ENCODE data around the gene ARHGAP15. TPM values are rescaled to one million over a fixed set of nuclear protein-coding genes. Genes with fewer than 3 reads are reported as not detected.

The ARHGAP15 gene
- polyA plus RNA-seq, 1 donor = 16.4 TPM

GRCh38 chr2:143296089-143296488 lies 166.9 kb downstream of the ARHGAP15 start:
- Histone ChIP-seq H3K36me3 (ENCODE audit: control insufficient read depth, insufficient read depth, low read length) (no peaks in the 10 kb centered on the region), H3K27me3 (ENCODE audit: control insufficient read depth, insufficient read depth, low read length) (no peaks in the 10 kb centered on the region), H3K4me3 (ENCODE audit: low read length) (no peak overlapping the region), H3K4me1 (ENCODE audit: control insufficient read depth, insufficient read depth, low read length) (no peaks in the 10 kb centered on the region), H3K27ac (ENCODE audit: low read length) (no peak overlapping the region), H3K9me3 (ENCODE audit: control insufficient read depth, low read depth, low read length) (no peaks in the 10 kb centered on the region)
- DNase-seq = no peak
- WGBS (ENCODE audit: insufficient coverage, low lambda C conversion rate) = 70% methylated on average over 2 of the region's 3 CpGs

- H3K4me3 ChIP-seq (ENCODE audit: low read length) = no peak overlapping the region
- H3K27me3 ChIP-seq (ENCODE audit: control insufficient read depth, insufficient read depth, low read length) = no peaks in the 10 kb centered on the region
- no peaks in the 10 kb centered on the region for H3K36me3 ChIP-seq (ENCODE audit: control insufficient read depth, insufficient read depth, low read length)
- H3K9me3 ChIP-seq (ENCODE audit: control insufficient read depth, low read depth, low read length) = no peaks in the 10 kb centered on the region
- no peak overlapping the region for H3K27ac ChIP-seq (ENCODE audit: low read length)
- H3K4me1 ChIP-seq (ENCODE audit: control insufficient read depth, insufficient read depth, low read length) = no peaks in the 10 kb centered on the region
- DNase-seq = no peak
These were observed 168.0 kb downstream of the ARHGAP15 start for GRCh38 chr2:143297182-143297581.

GRCh38 chr2:143300536-143300935 lies 171.3 kb downstream of the ARHGAP15 start:
- no peaks in the 10 kb centered on the region for H3K36me3 ChIP-seq (ENCODE audit: control insufficient read depth, insufficient read depth, low read length)
- H3K27me3 ChIP-seq (ENCODE audit: control insufficient read depth, insufficient read depth, low read length) = no peaks in the 10 kb centered on the region
- H3K9me3 ChIP-seq (ENCODE audit: control insufficient read depth, low read depth, low read length) = no peaks in the 10 kb centered on the region
- no peak for DNase-seq
- H3K4me1 ChIP-seq (ENCODE audit: control insufficient read depth, insufficient read depth, low read length) = no peaks in the 10 kb centered on the region
- no peak overlapping the region for H3K27ac ChIP-seq (ENCODE audit: low read length)
- H3K4me3 ChIP-seq (ENCODE audit: low read length) = no peak overlapping the region

- no peak overlapping the region for H3K27ac ChIP-seq (ENCODE audit: low read length)
- no peaks in the 10 kb centered on the region for H3K36me3 ChIP-seq (ENCODE audit: control insufficient read depth, insufficient read depth, low read length)
- H3K9me3 ChIP-seq (ENCODE audit: control insufficient read depth, low read depth, low read length) = no peaks in the 10 kb centered on the region
- 57% methylated on average over 1 of the region's 2 CpGs for WGBS (ENCODE audit: insufficient coverage, low lambda C conversion rate)
- no peaks in the 10 kb centered on the region for H3K27me3 ChIP-seq (ENCODE audit: control insufficient read depth, insufficient read depth, low read length)
- no peak overlapping the region for H3K4me3 ChIP-seq (ENCODE audit: low read length)
- no peaks in the 10 kb centered on the region for H3K4me1 ChIP-seq (ENCODE audit: control insufficient read depth, insufficient read depth, low read length)
- no peak for DNase-seq
These were observed 182.2 kb downstream of the ARHGAP15 start for GRCh38 chr2:143311426-143311825.

GRCh38 chr2:143312441-143312840 lies 183.2 kb downstream of the ARHGAP15 start:
- Histone ChIP-seq H3K36me3 (ENCODE audit: control insufficient read depth, insufficient read depth, low read length) (no peaks in the 10 kb centered on the region), H3K4me3 (ENCODE audit: low read length) (no peak overlapping the region), H3K9me3 (ENCODE audit: control insufficient read depth, low read depth, low read length) (no peaks in the 10 kb centered on the region), H3K27ac (ENCODE audit: low read length) (no peak overlapping the region), H3K27me3 (ENCODE audit: control insufficient read depth, insufficient read depth, low read length) (no peaks in the 10 kb centered on the region), H3K4me1 (ENCODE audit: control insufficient read depth, insufficient read depth, low read length) (no peaks in the 10 kb centered on the region)
- DNase-seq = no peak
- 86% methylated on average over 4 of the region's 4 CpGs for WGBS (ENCODE audit: insufficient coverage, low lambda C conversion rate)

GRCh38 chr2:143313861-143314260 lies 184.6 kb downstream of the ARHGAP15 start:
- WGBS (ENCODE audit: insufficient coverage, low lambda C conversion rate) = 92% methylated on average over 2 of the region's 2 CpGs
- Histone ChIP-seq H3K27me3 (ENCODE audit: control insufficient read depth, insufficient read depth, low read length) (no peaks in the 10 kb centered on the region), H3K27ac (ENCODE audit: low read length) (no peak overlapping the region), H3K4me3 (ENCODE audit: low read length) (no peak overlapping the region), H3K36me3 (ENCODE audit: control insufficient read depth, insufficient read depth, low read length) (no peaks in the 10 kb centered on the region), H3K4me1 (ENCODE audit: control insufficient read depth, insufficient read depth, low read length) (no peaks in the 10 kb centered on the region), H3K9me3 (ENCODE audit: control insufficient read depth, low read depth, low read length) (no peaks in the 10 kb centered on the region)
- no peak for DNase-seq

- DNase-seq = no peak
- no peaks in the 10 kb centered on the region for H3K4me1 ChIP-seq (ENCODE audit: control insufficient read depth, insufficient read depth, low read length)
- WGBS (ENCODE audit: insufficient coverage, low lambda C conversion rate) = no CpG with 5 or more reads among the region's 3 CpGs
These were observed 192.8 kb downstream of the ARHGAP15 start for GRCh38 chr2:143321994-143322393.

GRCh38 chr2:143329288-143329687 lies 200.1 kb downstream of the ARHGAP15 start:
- H3K27ac ChIP-seq (ENCODE audit: low read length) = no peak overlapping the region
- no peaks in the 10 kb centered on the region for H3K36me3 ChIP-seq (ENCODE audit: control insufficient read depth, insufficient read depth, low read length)
- DNase-seq = no peak
- WGBS (ENCODE audit: insufficient coverage, low lambda C conversion rate) = no CpG with 5 or more reads among the region's 2 CpGs
- no peaks in the 10 kb centered on the region for H3K27me3 ChIP-seq (ENCODE audit: control insufficient read depth, insufficient read depth, low read length)
- H3K9me3 ChIP-seq (ENCODE audit: control insufficient read depth, low read depth, low read length) = no peaks in the 10 kb centered on the region
- no peak overlapping the region for H3K4me3 ChIP-seq (ENCODE audit: low read length)
- no peaks in the 10 kb centered on the region for H3K4me1 ChIP-seq (ENCODE audit: control insufficient read depth, insufficient read depth, low read length)

More at GRCh38 chr2:143321994-143322393, 192.8 kb downstream of the ARHGAP15 start:
- no peak overlapping the region for H3K27ac ChIP-seq (ENCODE audit: low read length)
- H3K4me3 ChIP-seq (ENCODE audit: low read length) = no peak overlapping the region
- no peaks in the 10 kb centered on the region for H3K36me3 ChIP-seq (ENCODE audit: control insufficient read depth, insufficient read depth, low read length)
- no peaks in the 10 kb centered on the region for H3K27me3 ChIP-seq (ENCODE audit: control insufficient read depth, insufficient read depth, low read length)
- no peaks in the 10 kb centered on the region for H3K9me3 ChIP-seq (ENCODE audit: control insufficient read depth, low read depth, low read length)

GRCh38 chr2:143333168-143333791 lies 204.1 kb downstream of the ARHGAP15 start:
- Histone ChIP-seq H3K27me3 (ENCODE audit: control insufficient read depth, insufficient read depth, low read length) (no peaks in the 10 kb centered on the region), H3K27ac (ENCODE audit: low read length) (no peak overlapping the region), H3K4me1 (ENCODE audit: control insufficient read depth, insufficient read depth, low read length) (no peaks in the 10 kb centered on the region), H3K9me3 (ENCODE audit: control insufficient read depth, low read depth, low read length) (no peaks in the 10 kb centered on the region), H3K4me3 (ENCODE audit: low read length) (no peak overlapping the region), H3K36me3 (ENCODE audit: control insufficient read depth, insufficient read depth, low read length) (no peaks in the 10 kb centered on the region)
- WGBS (ENCODE audit: insufficient coverage, low lambda C conversion rate) = 53% methylated on average over 5 of the region's 9 CpGs
- DNase-seq = no peak

GRCh38 chr2:143333847-143334246 lies 204.6 kb downstream of the ARHGAP15 start:
- no peaks in the 10 kb centered on the region for H3K9me3 ChIP-seq (ENCODE audit: control insufficient read depth, low read depth, low read length)
- no peaks in the 10 kb centered on the region for H3K4me1 ChIP-seq (ENCODE audit: control insufficient read depth, insufficient read depth, low read length)
- H3K27ac ChIP-seq (ENCODE audit: low read length) = no peak overlapping the region
- no peaks in the 10 kb centered on the region for H3K36me3 ChIP-seq (ENCODE audit: control insufficient read depth, insufficient read depth, low read length)
- no peak overlapping the region for H3K4me3 ChIP-seq (ENCODE audit: low read length)
- DNase-seq = no peak
- no peaks in the 10 kb centered on the region for H3K27me3 ChIP-seq (ENCODE audit: control insufficient read depth, insufficient read depth, low read length)
- WGBS (ENCODE audit: insufficient coverage, low lambda C conversion rate) = no CpG with 5 or more reads among the region's 1 CpG

GRCh38 chr2:143334837-143335236 lies 205.6 kb downstream of the ARHGAP15 start:
- H3K4me3 ChIP-seq (ENCODE audit: low read length) = no peak overlapping the region
- H3K36me3 ChIP-seq (ENCODE audit: control insufficient read depth, insufficient read depth, low read length) = no peaks in the 10 kb centered on the region
- H3K9me3 ChIP-seq (ENCODE audit: control insufficient read depth, low read depth, low read length) = no peaks in the 10 kb centered on the region
- WGBS (ENCODE audit: insufficient coverage, low lambda C conversion rate) = no CpG with 5 or more reads among the region's 4 CpGs
- DNase-seq = no peak
- H3K4me1 ChIP-seq (ENCODE audit: control insufficient read depth, insufficient read depth, low read length) = no peaks in the 10 kb centered on the region
- H3K27me3 ChIP-seq (ENCODE audit: control insufficient read depth, insufficient read depth, low read length) = no peaks in the 10 kb centered on the region
- no peak overlapping the region for H3K27ac ChIP-seq (ENCODE audit: low read length)

Data from large intestine (tissue), 3 donors.